Choroid plexus epithelial cell (primary cell): ENCODE data around the gene FANCL.

Source experiments
- DNase-seq: peaks from one replicate; pipeline ENCODE4 v3.0.0-alpha.2; 2010; ENCODE audit warnings: low read depth
- H3K4me3 ChIP-seq: 2 replicates; pipeline ENCODE4 v1.5.1; 2011; ENCODE audit warnings: low read depth, mild to moderate bottlenecking, control low read depth, low read length, moderate library complexity
- CTCF ChIP-seq: conservative IDR thresholded peaks from 2 replicates; pipeline ENCODE4 v1.5.1; 2011; ENCODE audit warnings: low read depth, mild to moderate bottlenecking, control low read depth, inconsistent platforms, low read length, moderate library complexity

The FANCL gene

GRCh38 chr2:58109481-58109880, 131.6 kb downstream of the FANCL start:
- no peak for TF ChIP-seq CTCF
- no peak overlapping the region for H3K4me3 ChIP-seq
- no peak for DNase-seq
